Stimulated activated naive B cell treated with anti-CD40 and anti-IgM and Interleukin-4, amounts not matched to agents 10 μg/mL and 1 μg/mL and 100 μg/mL, for 72 hours (primary cell): Measurements from ENCODE around the gene OR10H4.
"Not testable (repeated sequence)": the region's sequence is repeated elsewhere in the genome, so short reads cannot be mapped to it uniquely, and the experiment has no call there.

Source experiments
- ATAC-seq, 2 donors: fragments of 150-1000 bp; cut with Tn5 transposase; replicated peaks; 2 replicates each; pipeline ENCODE4 v1.10.0; 2021; ENCODE audit warnings: moderate library complexity in 1 of 2
- DNase-seq: peaks from one replicate; pipeline ENCODE4 v3.0.0; 2021
- H3K27ac Mint-ChIP-seq: one replicate; pipeline ENCODE4 v1.8.0; 2022; ENCODE audit warnings: mild to moderate bottlenecking, mixed read lengths
- H3K27me3 Mint-ChIP-seq, 2 donors: one replicate each; pipeline ENCODE4 v1.8.0; 2022; ENCODE audit warnings: mixed read lengths in 2 of 2
- H3K36me3 Mint-ChIP-seq, 2 donors: one replicate each; pipeline ENCODE4 v1.8.0; 2022; ENCODE audit warnings: mixed read lengths in 2 of 2, mild to moderate bottlenecking in 1 of 2
- H3K4me1 Mint-ChIP-seq, 2 donors: one replicate each; pipeline ENCODE4 v1.8.0; 2022; ENCODE audit warnings: mixed read lengths in 2 of 2, mild to moderate bottlenecking in 1 of 2
- H3K4me3 Mint-ChIP-seq, 2 donors: one replicate each; pipeline ENCODE4 v1.8.0; 2022; ENCODE audit warnings: mild to moderate bottlenecking in 2 of 2, mixed read lengths in 2 of 2, moderate library complexity in 1 of 2
- H3K9me3 Mint-ChIP-seq, 2 donors: one replicate each; pipeline ENCODE4 v1.8.0; 2022; ENCODE audit warnings: mixed read lengths in 2 of 2, mild to moderate bottlenecking in 1 of 2

Gene OR10H4

GRCh38 chr19:15926484-15926883, 22.3 kb upstream of the OR10H4 start:
- no peak overlapping the region for H3K4me3 Mint-ChIP-seq
- peaks cover 46 to 86% of the 10 kb centered on the region in 2 donors for H3K27me3 Mint-ChIP-seq
- H3K27ac Mint-ChIP-seq = no peak overlapping the region
- H3K9me3 Mint-ChIP-seq = peaks cover 4 to 5% of the 10 kb centered on the region in 2 donors
- DNase-seq (no peak), ATAC-seq (no peak)
- H3K36me3 Mint-ChIP-seq = peaks cover 3% of the 10 kb centered on the region in 2 donors
- peaks cover 0 to 6% of the 10 kb centered on the region in 2 donors for H3K4me1 Mint-ChIP-seq

GRCh38 chr19:15928321-15928720, 20.5 kb upstream of the OR10H4 start:
- Mint-ChIP-seq H3K4me3 (no peak overlapping the region), H3K4me1 (peaks cover 0 to 6% of the 10 kb centered on the region in 2 donors), H3K27me3 (peaks cover 41 to 72% of the 10 kb centered on the region in 2 donors), H3K9me3 (peaks cover 4 to 5% of the 10 kb centered on the region in 2 donors), H3K27ac (no peak overlapping the region), H3K36me3 (peaks cover 3% of the 10 kb centered on the region in 2 donors)
- ATAC-seq = no peak
- no peak for DNase-seq

- H3K4me1 Mint-ChIP-seq, H3K9me3 Mint-ChIP-seq, ATAC-seq, H3K4me3 Mint-ChIP-seq, H3K27ac Mint-ChIP-seq, H3K36me3 Mint-ChIP-seq, DNase-seq: not testable (repeated sequence)
- peaks cover 23 to 61% of the 10 kb centered on the region in 2 donors for H3K27me3 Mint-ChIP-seq
These were observed 15.0 kb upstream of the OR10H4 start for GRCh38 chr19:15933761-15934331.

- ATAC-seq (no peak), DNase-seq (no peak)
- H3K36me3 Mint-ChIP-seq = peaks cover 3% of the 10 kb centered on the region in 2 donors
- peaks cover 5% of the 10 kb centered on the region in 2 donors for H3K9me3 Mint-ChIP-seq
- peaks cover 0 to 6% of the 10 kb centered on the region in 2 donors for H3K4me1 Mint-ChIP-seq
- H3K27me3 Mint-ChIP-seq = peaks cover 17 to 57% of the 10 kb centered on the region in 2 donors
- no peak within 1 kb of the TSS for H3K27ac Mint-ChIP-seq
- H3K4me3 Mint-ChIP-seq = no peak within 1 kb of the TSS
These were observed 14.3 kb upstream of the OR10H4 start, which contains the start of gene CYP4F11 for GRCh38 chr19:15934332-15935078. Gene CYP4F11 (minus strand): TSS chr19:15934529. CDS start chr19:15934408, 121 bp downstream.

- DNase-seq (no peak), ATAC-seq (no peak)
- Mint-ChIP-seq H3K4me3 (no peak overlapping the region), H3K27me3 (peaks cover 18 to 57% of the 10 kb centered on the region in 2 donors), H3K27ac (no peak overlapping the region), H3K4me1 (peaks cover 0 to 6% of the 10 kb centered on the region in 2 donors), H3K9me3 (peaks cover 5% of the 10 kb centered on the region in 2 donors), H3K36me3 (peaks cover 3% of the 10 kb centered on the region in 2 donors)
These were observed 13.6 kb upstream of the OR10H4 start for GRCh38 chr19:15935167-15935702.

- H3K27me3 Mint-ChIP-seq = peaks cover 14 to 57% of the 10 kb centered on the region in 2 donors
- H3K36me3 Mint-ChIP-seq = peaks cover 0 to 2% of the 10 kb centered on the region in 2 donors
- H3K9me3 Mint-ChIP-seq = peaks cover 2 to 4% of the 10 kb centered on the region in 2 donors
- ATAC-seq (no peak), DNase-seq (no peak)
- peaks cover 0 to 3% of the 10 kb centered on the region in 2 donors for H3K4me1 Mint-ChIP-seq
- no peak overlapping the region for H3K4me3 Mint-ChIP-seq
- H3K27ac Mint-ChIP-seq = no peak overlapping the region
These were observed 12.6 kb upstream of the OR10H4 start for GRCh38 chr19:15936173-15936572.

GRCh38 chr19:15936950-15937349, 11.9 kb upstream of the OR10H4 start:
- Mint-ChIP-seq H3K9me3 (peaks cover 0 to 2% of the 10 kb centered on the region in 2 donors), H3K36me3 (no peaks in the 10 kb centered on the region), H3K27ac (no peak overlapping the region), H3K4me3 (no peak overlapping the region), H3K27me3 (peaks cover 11 to 53% of the 10 kb centered on the region in 2 donors), H3K4me1 (no peaks in the 10 kb centered on the region)
- DNase-seq = no peak
- ATAC-seq = no peak

- Mint-ChIP-seq H3K4me3 (no peak overlapping the region), H3K36me3 (no peaks in the 10 kb centered on the region), H3K9me3 (peaks cover 0 to 2% of the 10 kb centered on the region in 2 donors), H3K27ac (no peak overlapping the region), H3K27me3 (peaks cover 14 to 57% of the 10 kb centered on the region in 2 donors), H3K4me1 (no peaks in the 10 kb centered on the region)
- ATAC-seq (no peak), DNase-seq (no peak)
These were observed 11.0 kb upstream of the OR10H4 start for GRCh38 chr19:15937771-15938170.

GRCh38 chr19:15944401-15944800, 4.4 kb upstream of the OR10H4 start:
- no peak overlapping the region for H3K27ac Mint-ChIP-seq
- H3K4me1 Mint-ChIP-seq = no peaks in the 10 kb centered on the region
- no peak overlapping the region for H3K4me3 Mint-ChIP-seq
- peaks cover 5 to 8% of the 10 kb centered on the region in 2 donors for H3K36me3 Mint-ChIP-seq
- DNase-seq = no peak
- peaks cover 13 to 17% of the 10 kb centered on the region in 2 donors for H3K9me3 Mint-ChIP-seq
- peaks cover 30 to 55% of the 10 kb centered on the region in 2 donors for H3K27me3 Mint-ChIP-seq
- ATAC-seq = no peak

GRCh38 chr19:15945301-15945700, 3.5 kb upstream of the OR10H4 start:
- Mint-ChIP-seq H3K9me3 (peaks cover 16 to 21% of the 10 kb centered on the region in 2 donors), H3K36me3 (peaks cover 5 to 13% of the 10 kb centered on the region in 2 donors), H3K4me3 (no peak overlapping the region), H3K27me3 (peaks cover 26 to 55% of the 10 kb centered on the region in 2 donors), H3K4me1 (no peaks in the 10 kb centered on the region), H3K27ac (no peak overlapping the region)
- DNase-seq = no peak
- ATAC-seq = no peak

GRCh38 chr19:15954820-15955219, 6.0 kb downstream of the OR10H4 start:
- Mint-ChIP-seq H3K9me3 (peaks cover 0 to under 1% of the 10 kb centered on the region in 2 donors), H3K36me3 (peaks cover 0 to under 1% of the 10 kb centered on the region in 2 donors), H3K4me3 (no peak overlapping the region), H3K27ac (no peak overlapping the region), H3K27me3 (peaks cover 46 to 72% of the 10 kb centered on the region in 2 donors), H3K4me1 (no peaks in the 10 kb centered on the region)
- no peak for ATAC-seq
- DNase-seq = no peak

GRCh38 chr19:15962319-15962718, 13.5 kb downstream of the OR10H4 start:
- DNase-seq (no peak), ATAC-seq (no peak)
- Mint-ChIP-seq H3K27ac (no peak overlapping the region), H3K9me3 (peaks cover 0 to 4% of the 10 kb centered on the region in 2 donors), H3K4me1 (no peaks in the 10 kb centered on the region), H3K36me3 (no peaks in the 10 kb centered on the region), H3K27me3 (peaks cover 34 to 50% of the 10 kb centered on the region in 2 donors), H3K4me3 (no peak overlapping the region)

GRCh38 chr19:15964231-15964630, 15.4 kb downstream of the OR10H4 start:
- no peak for ATAC-seq
- DNase-seq = no peak
- H3K27me3 Mint-ChIP-seq = peaks cover 35 to 42% of the 10 kb centered on the region in 2 donors
- no peaks in the 10 kb centered on the region for H3K4me1 Mint-ChIP-seq
- H3K9me3 Mint-ChIP-seq = peaks cover 0 to 4% of the 10 kb centered on the region in 2 donors
- H3K36me3 Mint-ChIP-seq = no peaks in the 10 kb centered on the region
- H3K27ac Mint-ChIP-seq = no peak overlapping the region
- H3K4me3 Mint-ChIP-seq = no peak overlapping the region

- H3K36me3 Mint-ChIP-seq = no peaks in the 10 kb centered on the region
- no peak overlapping the region for H3K27ac Mint-ChIP-seq
- H3K4me1 Mint-ChIP-seq = no peaks in the 10 kb centered on the region
- no peak for DNase-seq
- no peak for ATAC-seq
- no peaks in the 10 kb centered on the region for H3K9me3 Mint-ChIP-seq
- H3K27me3 Mint-ChIP-seq = peaks cover 35 to 48% of the 10 kb centered on the region in 2 donors
- H3K4me3 Mint-ChIP-seq = no peak overlapping the region
These were observed 22.5 kb downstream of the OR10H4 start for GRCh38 chr19:15971224-15971780.
